K562 (cell line): ENCODE measurements around the gene TMEM187. TPM values are rescaled to one million over a fixed set of nuclear protein-coding genes. Genes with fewer than 3 reads are reported as not detected.

ENCODE experiments used
- ATAC-seq: fragments of 200-7000 bp; cut with Tn5 transposase; 3 replicates; pipeline ENCODE4 v1.9.1; 2020; ENCODE audit warnings: moderate library complexity
- BruUV-seq: library from RNA; stranded (reverse); fragments of 400-500 nt; replicated peaks from 2 replicates; lab custom pipeline; 2021; lab: Mats Ljungman, UMichigan
- CTCF ChIA-PET: fragments of 300-600 bp; formaldehyde crosslinking; extraction: SDS; loops from one replicate; lab custom pipeline; 2021; ENCODE audit warnings: low intra/inter-chr PET ratio; lab: Yijun Ruan, JAX
- POLR2A ChIA-PET: fragments of 300-600, 350-650 bp; sonication (Branson Sonifier 250); formaldehyde crosslinking; extraction: SDS; loops from one replicate; lab custom pipeline; 2021; ENCODE audit warnings: antibody characterized with exemption, inconsistent platforms; lab: Yijun Ruan, JAX
- DNase-seq, 4 experiments: peaks; one replicate each; pipeline versions ENCODE4 v3.0.0 to v3.0.0-alpha.2; 2011 to 2018; ENCODE audit warnings: low spot score in 3 of 4, mixed read lengths in 3 of 4; ENCODE audit errors: extremely low read depth in 1 of 4
- FAIRE-seq: peaks from 2 replicates; lab custom pipeline; 2011; peaks lifted over from hg19 to GRCh38; lab: Jason Lieb, UNC
- H2AFZ ChIP-seq: 2 replicates; pipeline ENCODE4 v1.6.0; 2011; ENCODE audit warnings: low read depth, low read length, control low read depth, inconsistent platforms
- H3K27ac ChIP-seq: fragments of 200-600 bp; 3 replicates; pipeline ENCODE4 v1.8.0; 2011; ENCODE audit warnings: low read depth, mild to moderate bottlenecking, control low read depth, inconsistent platforms, low read length, moderate library complexity, mixed read lengths; ENCODE audit errors: extremely low read depth
- H3K27me3 ChIP-seq, 2 experiments: fragments of 300-600 bp in 1 of 2; 2 replicates in 1 of 2; 3 replicates in 1 of 2; pipeline versions ENCODE4 v1.6.0 to v1.8.0; 2011; ENCODE audit warnings: inconsistent platforms in 2 of 2, low read length in 2 of 2, mild to moderate bottlenecking in 1 of 2, mixed read lengths in 1 of 2, moderate library complexity in 1 of 2; ENCODE audit not compliant: control insufficient read depth in 2 of 2, insufficient read depth in 2 of 2
- H3K36me3 ChIP-seq: fragments of 300-600 bp; 3 replicates; pipeline ENCODE4 v1.8.0; 2011; ENCODE audit warnings: mild to moderate bottlenecking, low read length, inconsistent platforms; ENCODE audit not compliant: control insufficient read depth, insufficient read depth
- H3K4me1 ChIP-seq, 2 experiments: fragments of 200-600 bp in 1 of 2; replicated peaks in 1 of 2; 2 replicates in 1 of 2; 3 replicates in 1 of 2; pipeline versions ENCODE4 v1.5.1 to v1.8.0; 2011; ENCODE audit warnings: inconsistent platforms in 2 of 2, low read length in 2 of 2, mild to moderate bottlenecking in 1 of 2, mixed read lengths in 1 of 2, moderate library complexity in 1 of 2; ENCODE audit not compliant: control insufficient read depth in 2 of 2, insufficient read depth in 2 of 2
- H3K4me2 ChIP-seq: 2 replicates; pipeline ENCODE4 v1.6.1; 2011; ENCODE audit warnings: low read length, control low read depth, inconsistent platforms, mixed read lengths; ENCODE audit not compliant: insufficient read depth
- H3K4me3 ChIP-seq: fragments of 200-600 bp; sonication (generic), shearing (Covaris generic); 2 replicates; pipeline ENCODE4 v1.5.1; 2016; ENCODE audit warnings: control low read depth, inconsistent platforms
- H3K79me2 ChIP-seq: fragments of 200-600 bp; 3 replicates; pipeline ENCODE4 v1.8.0; 2011; ENCODE audit warnings: low read length, inconsistent platforms; ENCODE audit not compliant: control insufficient read depth, insufficient read depth
- H3K9ac ChIP-seq, 2 experiments: 2 replicates each; pipeline versions ENCODE4 v1.6.0 to v1.6.1; 2011; ENCODE audit warnings: low read depth in 2 of 2, low read length in 2 of 2, control low read depth in 1 of 2, inconsistent platforms in 1 of 2, mild to moderate bottlenecking in 1 of 2, mixed read lengths in 1 of 2; ENCODE audit not compliant: insufficient read depth in 1 of 2
- H3K9me1 ChIP-seq: one replicate; pipeline ENCODE4 v1.6.0; 2011; ENCODE audit warnings: inconsistent platforms, mild to moderate bottlenecking, low read length, moderate library complexity; ENCODE audit not compliant: control insufficient read depth, insufficient read depth
- H3K9me3 ChIP-seq: replicated peaks from 2 replicates; pipeline ENCODE4 v1.5.1; 2011; ENCODE audit warnings: low read depth, low read length, inconsistent platforms; ENCODE audit not compliant: control insufficient read depth, insufficient read depth
- H4K20me1 ChIP-seq: replicated peaks from 2 replicates; pipeline ENCODE4 v1.6.1; 2011; ENCODE audit warnings: low read length, inconsistent platforms, mixed read lengths; ENCODE audit not compliant: control insufficient read depth, insufficient read depth
- CHD1 ChIP-seq: fragments of 200-600 bp; sonication (generic); IDR thresholded peaks from one replicate; pipeline ENCODE4 v1.6.1; 2012; ENCODE audit warnings: mild to moderate bottlenecking, moderate library complexity, low read length, inconsistent platforms
- ETV1 ChIP-seq: fragments of 450-650 bp; conservative IDR thresholded peaks from 2 replicates; pipeline ENCODE4 v1.6.1; 2016; ENCODE audit warnings: missing genetic modification characterization, control low read depth, low read depth, missing compliant biosample characterization
- FOSL1 ChIP-seq: fragments of 200-800 bp; sonication (Bioruptor generic); conservative IDR thresholded peaks from 2 replicates; pipeline ENCODE4 v1.6.1; 2016; ENCODE audit warnings: missing genetic modification characterization, missing compliant biosample characterization
- HOXB6 ChIP-seq: fragments of 250-450 bp; sonication (Bioruptor Pico); IDR thresholded peaks from 2 replicates; pipeline ENCODE4 v1.5.1; 2022; ENCODE audit warnings: mild to moderate bottlenecking, borderline replicate concordance
- MTA1 ChIP-seq: fragments of 450-650 bp; IDR thresholded peaks from 2 replicates; pipeline ENCODE4 v1.6.1; 2017; ENCODE audit warnings: borderline replicate concordance
- NFRKB ChIP-seq: fragments of 450-650 bp; IDR thresholded peaks from 2 replicates; pipeline ENCODE4 v1.6.1; 2016; ENCODE audit warnings: low read depth
- NR3C1 ChIP-seq: sonication (generic); formaldehyde crosslinking; IDR thresholded peaks from 2 replicates; pipeline ENCODE4 v1.8.1; 2022; ENCODE audit warnings: missing genetic modification reagents
- NRF1 ChIP-seq, 2 experiments: fragments of 450-650 bp; IDR thresholded peaks in 1 of 2; conservative IDR thresholded peaks in 1 of 2; 2 replicates each; pipeline ENCODE4 v1.6.1; 2014; ENCODE audit warnings: mild to moderate bottlenecking in 2 of 2
- RBFOX2 ChIP-seq: fragments of 200-400 bp; formaldehyde crosslinking; IDR thresholded peaks from 2 replicates; pipeline ENCODE4 v1.6.1; 2017; ENCODE audit warnings: low read depth, mild to moderate bottlenecking, low read length, moderate library complexity
- RHOXF2B ChIP-seq: fragments of 250-450 bp; sonication (Bioruptor Pico); conservative IDR thresholded peaks from 2 replicates; pipeline ENCODE4 v1.5.1; 2021
- SMARCC2 ChIP-seq: fragments of 450-650 bp; IDR thresholded peaks from 2 replicates; pipeline ENCODE4 v1.6.1; 2017; ENCODE audit warnings: antibody characterized with exemption, moderate library complexity, mild to moderate bottlenecking, low read depth
- TAF1 ChIP-seq: IDR thresholded peaks from 2 replicates; pipeline ENCODE4 v1.6.1; 2011; ENCODE audit warnings: mild to moderate bottlenecking, low read length, moderate library complexity; ENCODE audit not compliant: insufficient read depth, control insufficient read depth, severe bottlenecking; ENCODE audit errors: extremely low read depth
- TEAD2 ChIP-seq: fragments of 450-650 bp; IDR thresholded peaks from 2 replicates; pipeline ENCODE4 v1.6.1; 2016; ENCODE audit warnings: missing genetic modification characterization, control low read depth, missing compliant biosample characterization
- ZBTB1 ChIP-seq: sonication (generic); formaldehyde crosslinking; IDR thresholded peaks from 2 replicates; pipeline ENCODE4 v1.8.1; 2023; ENCODE audit warnings: missing genetic modification reagents, low read depth, mild to moderate bottlenecking, borderline replicate concordance
- ZFX ChIP-seq: sonication (generic); formaldehyde crosslinking; IDR thresholded peaks from 2 replicates; pipeline ENCODE4 v1.8.0; 2022; ENCODE audit warnings: mild to moderate bottlenecking, missing genetic modification reagents, moderate library complexity
- ZNF174 ChIP-seq: fragments of 250-450 bp; sonication (Bioruptor Pico); IDR thresholded peaks from 2 replicates; pipeline ENCODE4 v1.4.0; 2020; ENCODE audit warnings: mild to moderate bottlenecking
- ZNF347 ChIP-seq: fragments of 450-650 bp; formaldehyde crosslinking; IDR thresholded peaks from 2 replicates; pipeline ENCODE4 v1.4.0; 2020; ENCODE audit warnings: low read depth, mild to moderate bottlenecking, moderate library complexity
- ZNF589 ChIP-seq: fragments of 200-800 bp; sonication (Bioruptor generic); IDR thresholded peaks from 2 replicates; pipeline ENCODE4 v1.6.1; 2016; ENCODE audit warnings: low read depth, missing genetic modification characterization, missing compliant biosample characterization
- WGBS: fragments of 100-300 bp; shearing (Covaris generic); methylation state at CpG from one replicate; pipeline ENCODE4 v1.1.6; 2016; ENCODE audit warnings: low coverage, mixed read lengths; ENCODE audit not compliant: insufficient coverage; ENCODE audit errors: missing lambda C conversion rate; 5-methylcytosine and 5-hydroxymethylcytosine counted together
- in situ Hi-C: fragments of 300-500 bp; cut with MboI; formaldehyde crosslinking; loops from 4 replicates; pipeline ENCODE4 v1.15.0; 2018; ENCODE audit warnings: inconsistent platforms, mixed read lengths
- intact Hi-C: fragments of 100-400 bp; cut with micrococcal nuclease; formaldehyde crosslinking; loops from 2 replicates; pipeline ENCODE4 v1.14.2; 2022
- polyA plus RNA-seq, 8 experiments: library from polyadenylated mRNA; depleted of rRNA in 4 of 8; stranded (reverse) in 5 of 8; unstranded in 3 of 8; fragments of >200 nt; fragmentation: Nextera tagmentation in 2 of 8; fragmentation: Illumina TruSeq in 1 of 8; extraction: Ambion mirVana in 2 of 8; extraction: Trizol in 1 of 8; gene quantifications; 2 replicates each; pipeline versions ENCODE4 v1.2.1 to v1.2.3, GENCODE V29; 2011 to 2014; ENCODE audit warnings: inconsistent platforms in 1 of 8, missing spikeins in 1 of 8
- total RNA-seq, 7 experiments: library from RNA; depleted of rRNA in 6 of 7; stranded (reverse); fragments of >200 nt in 6 of 7; fragmentation: Illumina TruSeq in 2 of 7; extraction: Trizol in 2 of 7; gene quantifications; 2 replicates each; pipeline versions ENCODE4 v1.2.1 to v1.2.3, GENCODE V29; 2011 to 2021; ENCODE audit warnings: low replicate concordance in 1 of 7
- TF ChIP-seq, protein P1 (sequence below): sonication (generic); formaldehyde crosslinking; IDR thresholded peaks from 2 replicates; pipeline ENCODE4 v1.9.0; 2022; ENCODE audit warnings: mild to moderate bottlenecking, missing genetic modification reagents
- TF ChIP-seq, protein P2 (sequence below): fragments of 250-450 bp; sonication (Bioruptor Pico); IDR thresholded peaks from 2 replicates; pipeline ENCODE4 v1.6.1; 2021; ENCODE audit warnings: mild to moderate bottlenecking
- TF ChIP-seq, protein P3 (sequence below), 2 experiments: IDR thresholded peaks; 2 replicates each; pipeline ENCODE4 v1.6.1; 2011; ENCODE audit warnings: borderline replicate concordance in 1 of 2, control low read depth in 1 of 2, low read depth in 1 of 2, low read length in 1 of 2, mild to moderate bottlenecking in 1 of 2, mixed read lengths in 1 of 2, moderate library complexity in 1 of 2; ENCODE audit not compliant: insufficient read depth in 1 of 2, insufficient read length in 1 of 2, poor library complexity in 1 of 2, severe bottlenecking in 1 of 2; ENCODE audit errors: extremely low read depth in 1 of 2

The TMEM187 gene
- total and polyA plus RNA-seq, 9 of the 15 experiments (the other 6 are each of a cell fraction or from before 2014, with no cell fraction given) = 0.13 to 6.4 (median 1.6) TPM

DNA sequence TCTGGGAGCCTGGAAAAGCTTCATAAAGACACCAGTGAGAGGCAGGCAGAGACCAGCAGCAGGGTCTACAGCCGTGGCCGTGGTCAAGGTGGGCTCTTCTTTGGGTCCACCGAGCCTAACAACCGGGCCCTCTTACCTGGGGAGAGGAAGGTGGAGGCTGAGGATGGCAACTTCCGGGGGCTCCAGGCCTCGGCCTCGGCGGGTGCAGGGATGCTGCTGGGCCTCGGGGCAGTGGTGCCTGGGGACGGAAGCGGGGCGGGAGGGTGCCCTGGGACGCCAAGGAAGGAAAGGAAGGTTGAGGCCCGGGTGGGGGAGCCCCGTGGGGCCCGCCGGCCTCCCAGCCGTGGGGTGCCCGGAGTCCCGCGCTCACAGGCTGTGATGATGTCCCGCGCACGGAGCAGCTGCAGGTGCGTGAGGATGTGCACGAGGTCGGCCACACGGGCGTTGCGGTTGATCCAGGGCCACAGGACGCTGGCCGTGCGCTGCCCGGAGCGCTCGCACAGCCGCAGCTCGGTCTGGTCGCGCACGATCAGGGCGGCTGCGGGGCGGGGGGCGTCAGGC is 46.6 kb downstream of the TMEM187 start:
- Histone ChIP-seq H3K4me1 (peaks cover 21 to 80% of the 10 kb centered on the region in 2 experiments), H3K9ac (peak overlapping the region; percentile 93 to 99), H3K4me3 (peak overlapping the region; percentile 81), H3K79me2 (peaks cover 59% of the 10 kb centered on the region), H3K27ac (peak overlapping the region; percentile 93), H4K20me1 (no peaks in the 10 kb centered on the region; the same call in 1 of the 2 replicates), H2AFZ (no peak overlapping the region), H3K27me3 (no peaks in the 10 kb centered on the region), H3K36me3 (peaks cover 51% of the 10 kb centered on the region), H3K9me3 (no peaks in the 10 kb centered on the region), H3K4me2 (peak overlapping the region; percentile 92), H3K9me1 (no peaks in the 10 kb centered on the region)
- FAIRE-seq (no peak), DNase-seq (peak; percentile 19 to 56 (median 42)), ATAC-seq (peak; percentile 12)
- WGBS = no CpG with 5 or more reads among the region's 45 CpGs
- no TSS peak for BruUV-seq
- ChIA-PET CTCF (interaction anchor here (0.6 to 0.7 kb wide), 2 partner anchors 44 to 284 kb away, joined by 3 to 5 read pairs; no protein-coding TSS in a partner anchor), POLR2A (interaction anchor here (0.6 to 2.1 kb wide), 8 partner anchors 8 to 74 kb away, joined by 3 to 11 read pairs (median 4); partner anchors contain the start of gene HCFC1)
- in situ Hi-C loops (no loop called here), intact Hi-C loops (no loop called here)
- peak; percentile 0 for TF ChIP-seq TAF1
- TF ChIP-seq SMARCC2 = no peak
- peak; percentile 54 for TF ChIP-seq ZFX (CRISPR knock-in tag)
- no peak for TF ChIP-seq ZNF347 (CRISPR knock-in tag)
- TF ChIP-seq TEAD2 = no peak
- no peak for TF ChIP-seq ZNF174
- TF ChIP-seq, protein P1, sequence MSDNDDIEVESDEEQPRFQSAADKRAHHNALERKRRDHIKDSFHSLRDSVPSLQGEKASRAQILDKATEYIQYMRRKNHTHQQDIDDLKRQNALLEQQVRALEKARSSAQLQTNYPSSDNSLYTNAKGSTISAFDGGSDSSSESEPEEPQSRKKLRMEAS (CRISPR knock-in tag) = peak; percentile 40; the same call in 1 of the 2 replicates
- peak; percentile 82 for TF ChIP-seq CHD1
- peak; percentile 33; the same call in 1 of the 2 replicates for TF ChIP-seq RBFOX2
- TF ChIP-seq NRF1 (conservative IDR thresholded peaks at IDR 0.05 in 1 of 2, IDR thresholded peaks at IDR 0.05 in 1 of 2) = peak in 1 of 2 experiments; percentile 41; a peak in 2 of 4 replicates
- no peak for TF ChIP-seq RHOXF2B (CRISPR knock-in tag)
- TF ChIP-seq ETV1 = no peak
- TF ChIP-seq MTA1 = no peak
- TF ChIP-seq ZNF589 = no peak
- no peak for TF ChIP-seq FOSL1
- TF ChIP-seq HOXB6 (CRISPR knock-in tag) = no peak
- TF ChIP-seq NFRKB = 0 out of 2 replicates have a peak, but pooled peaks have one; percentile 13
- 0 out of 2 replicates have a peak, but pooled peaks have one; percentile 9 for TF ChIP-seq NR3C1 (CRISPR knock-in tag)
- TF ChIP-seq, protein P2, sequence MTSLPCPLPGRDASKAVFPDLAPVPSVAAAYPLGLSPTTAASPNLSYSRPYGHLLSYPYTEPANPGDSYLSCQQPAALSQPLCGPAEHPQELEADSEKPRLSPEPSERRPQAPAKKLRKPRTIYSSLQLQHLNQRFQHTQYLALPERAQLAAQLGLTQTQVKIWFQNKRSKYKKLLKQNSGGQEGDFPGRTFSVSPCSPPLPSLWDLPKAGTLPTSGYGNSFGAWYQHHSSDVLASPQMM = no peak
- TF ChIP-seq, protein P3, sequence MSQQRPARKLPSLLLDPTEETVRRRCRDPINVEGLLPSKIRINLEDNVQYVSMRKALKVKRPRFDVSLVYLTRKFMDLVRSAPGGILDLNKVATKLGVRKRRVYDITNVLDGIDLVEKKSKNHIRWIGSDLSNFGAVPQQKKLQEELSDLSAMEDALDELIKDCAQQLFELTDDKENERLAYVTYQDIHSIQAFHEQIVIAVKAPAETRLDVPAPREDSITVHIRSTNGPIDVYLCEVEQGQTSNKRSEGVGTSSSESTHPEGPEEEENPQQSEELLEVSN (IDR thresholded peaks at IDR 0.05; ENCODE audit: borderline replicate concordance in 1 of 2, extremely low read depth in 1 of 2, insufficient read depth in 1 of 2, insufficient read length in 1 of 2, low read depth in 1 of 2, low read length in 1 of 2, poor library complexity in 1 of 2, severe bottlenecking in 1 of 2) = peak in 1 of 2 experiments; percentile 57
- 0 out of 2 replicates have a peak, but pooled peaks have one; percentile 42 for TF ChIP-seq ZBTB1
